ENCODE measurements around the gene LDHAL6B. TPM values are rescaled to one million over a fixed set of nuclear protein-coding genes. Genes with fewer than 3 reads are reported as not detected.

LDHAL6B gene
- total RNA-seq, 1 donor, result not detected

DNA sequence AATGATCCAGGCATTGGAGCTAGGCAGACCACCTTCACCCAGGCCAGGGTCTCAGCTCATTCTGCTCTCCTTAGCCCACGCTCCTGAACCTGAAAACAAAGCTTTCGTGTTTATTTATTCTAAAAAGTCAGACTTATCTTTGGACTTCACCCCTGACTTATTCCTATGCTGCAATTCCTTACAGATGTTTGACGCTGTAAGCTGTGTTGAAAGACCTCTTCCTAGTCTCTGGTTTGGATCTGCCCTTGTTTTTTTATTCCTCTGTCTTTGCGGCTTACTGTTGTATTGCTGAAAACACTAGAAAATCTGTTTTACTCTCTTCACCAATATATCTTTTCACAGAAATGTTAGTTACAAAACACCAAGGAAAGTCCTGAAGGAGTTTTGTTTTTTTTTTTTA, 40.5 kb upstream of the LDHAL6B start:
- no peak overlapping the region for H3K4me3 ChIP-seq (ENCODE audit: insufficient read depth, low read length)
- no peak overlapping the region for H3K4me2 ChIP-seq (ENCODE audit: insufficient read depth, low read length)
- TF ChIP-seq, protein P1, sequence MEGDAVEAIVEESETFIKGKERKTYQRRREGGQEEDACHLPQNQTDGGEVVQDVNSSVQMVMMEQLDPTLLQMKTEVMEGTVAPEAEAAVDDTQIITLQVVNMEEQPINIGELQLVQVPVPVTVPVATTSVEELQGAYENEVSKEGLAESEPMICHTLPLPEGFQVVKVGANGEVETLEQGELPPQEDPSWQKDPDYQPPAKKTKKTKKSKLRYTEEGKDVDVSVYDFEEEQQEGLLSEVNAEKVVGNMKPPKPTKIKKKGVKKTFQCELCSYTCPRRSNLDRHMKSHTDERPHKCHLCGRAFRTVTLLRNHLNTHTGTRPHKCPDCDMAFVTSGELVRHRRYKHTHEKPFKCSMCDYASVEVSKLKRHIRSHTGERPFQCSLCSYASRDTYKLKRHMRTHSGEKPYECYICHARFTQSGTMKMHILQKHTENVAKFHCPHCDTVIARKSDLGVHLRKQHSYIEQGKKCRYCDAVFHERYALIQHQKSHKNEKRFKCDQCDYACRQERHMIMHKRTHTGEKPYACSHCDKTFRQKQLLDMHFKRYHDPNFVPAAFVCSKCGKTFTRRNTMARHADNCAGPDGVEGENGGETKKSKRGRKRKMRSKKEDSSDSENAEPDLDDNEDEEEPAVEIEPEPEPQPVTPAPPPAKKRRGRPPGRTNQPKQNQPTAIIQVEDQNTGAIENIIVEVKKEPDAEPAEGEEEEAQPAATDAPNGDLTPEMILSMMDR (IDR thresholded peaks at IDR 0.05; ENCODE audit: extremely low read depth, low read depth, low read length), result no peak
- no peaks in the 10 kb centered on the region for H3K79me2 ChIP-seq (ENCODE audit: insufficient read depth, low read length)
- H2AFZ ChIP-seq (ENCODE audit: low read length), result no peak overlapping the region
- DNase-seq (ENCODE audit: insufficient read length, low spot score, missing footprints), result no peak
- H3K27ac ChIP-seq (ENCODE audit: low read depth, low read length), result peak overlapping the region; percentile 14
- H3K27me3 ChIP-seq (ENCODE audit: insufficient read depth, low read length), result no peaks in the 10 kb centered on the region
- H3K36me3 ChIP-seq (ENCODE audit: insufficient read depth, low read length), result peaks cover 56% of the 10 kb centered on the region
- H3K4me1 ChIP-seq (ENCODE audit: insufficient read depth, low read length), result peaks cover 38% of the 10 kb centered on the region
- H3K9me3 ChIP-seq (ENCODE audit: low read depth, low read length), result no peaks in the 10 kb centered on the region
- H4K20me1 ChIP-seq (ENCODE audit: insufficient read depth, low read length), result no peaks in the 10 kb centered on the region

DNA sequence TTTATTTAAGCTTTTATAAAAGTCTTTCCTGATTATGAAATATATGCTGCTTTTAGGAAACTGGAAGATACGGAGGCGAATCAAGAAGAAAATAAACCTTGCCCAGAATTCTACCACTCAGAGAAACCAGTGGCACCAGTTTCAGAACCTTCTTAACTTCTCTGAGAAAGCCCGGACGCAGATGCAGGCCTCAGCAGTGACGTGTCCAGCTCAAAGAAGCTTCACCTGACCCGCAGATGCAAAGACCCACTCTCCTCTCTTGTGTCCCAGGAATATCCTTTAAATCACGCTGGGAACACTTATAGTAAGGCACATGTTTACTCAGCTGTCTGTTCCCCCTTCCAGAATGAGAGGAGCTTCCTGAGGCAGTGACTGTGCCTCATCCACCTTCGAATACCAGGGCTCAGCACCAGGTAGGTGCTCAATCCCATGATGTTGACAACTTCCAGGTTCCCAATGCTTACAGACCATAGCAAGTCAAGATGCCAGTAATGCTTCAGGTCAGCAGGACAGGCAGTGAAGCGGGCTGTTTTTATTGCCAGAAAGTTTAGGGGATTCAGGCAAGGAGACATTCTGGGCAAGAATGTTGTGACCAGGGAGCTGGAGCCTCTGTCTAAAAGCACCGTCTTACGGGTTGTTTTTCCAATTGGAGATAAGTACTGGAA, 39.9 kb upstream of the LDHAL6B start:
- DNase-seq (ENCODE audit: insufficient read length, low spot score, missing footprints), result no peak
- peaks cover 38% of the 10 kb centered on the region for H3K4me1 ChIP-seq (ENCODE audit: insufficient read depth, low read length)
- H3K36me3 ChIP-seq (ENCODE audit: insufficient read depth, low read length), result peaks cover 56% of the 10 kb centered on the region
- no peak overlapping the region for H3K4me3 ChIP-seq (ENCODE audit: insufficient read depth, low read length)
- TF ChIP-seq, protein P1 (IDR thresholded peaks at IDR 0.05; ENCODE audit: extremely low read depth, low read depth, low read length), result no peak
- no peak overlapping the region for H3K27ac ChIP-seq (ENCODE audit: low read depth, low read length)
- H3K79me2 ChIP-seq (ENCODE audit: insufficient read depth, low read length), result no peaks in the 10 kb centered on the region
- no peaks in the 10 kb centered on the region for H4K20me1 ChIP-seq (ENCODE audit: insufficient read depth, low read length)
- no peaks in the 10 kb centered on the region for H3K27me3 ChIP-seq (ENCODE audit: insufficient read depth, low read length)
- H3K4me2 ChIP-seq (ENCODE audit: insufficient read depth, low read length), result no peak overlapping the region
- H2AFZ ChIP-seq (ENCODE audit: low read length), result no peak overlapping the region
- H3K9me3 ChIP-seq (ENCODE audit: low read depth, low read length), result no peaks in the 10 kb centered on the region

DNA sequence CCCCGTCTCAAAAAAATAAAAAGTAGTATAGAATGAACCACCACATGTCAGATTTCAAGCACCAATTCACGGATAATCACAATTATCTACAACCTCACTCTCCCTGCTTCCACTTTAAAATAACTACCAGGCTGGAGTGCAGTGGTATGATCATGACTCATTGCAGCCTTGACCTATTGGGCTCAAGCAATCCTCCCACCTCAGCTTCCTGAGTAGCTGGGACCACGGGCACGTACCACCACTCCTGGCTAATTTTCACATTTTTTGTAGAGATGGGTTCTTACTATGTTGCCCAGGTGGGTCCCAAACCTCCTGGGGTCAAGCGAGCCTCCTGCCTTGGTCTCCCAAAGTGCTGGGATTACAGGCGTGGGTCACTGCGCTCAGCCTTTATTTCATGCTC, 38.1 kb upstream of the LDHAL6B start:
- H4K20me1 ChIP-seq (ENCODE audit: insufficient read depth, low read length), result no peaks in the 10 kb centered on the region
- no peaks in the 10 kb centered on the region for H3K9me3 ChIP-seq (ENCODE audit: low read depth, low read length)
- peaks cover 56% of the 10 kb centered on the region for H3K36me3 ChIP-seq (ENCODE audit: insufficient read depth, low read length)
- H3K4me2 ChIP-seq (ENCODE audit: insufficient read depth, low read length), result no peak overlapping the region
- no peak overlapping the region for H2AFZ ChIP-seq (ENCODE audit: low read length)
- TF ChIP-seq, protein P1 (IDR thresholded peaks at IDR 0.05; ENCODE audit: extremely low read depth, low read depth, low read length), result no peak
- no peaks in the 10 kb centered on the region for H3K27me3 ChIP-seq (ENCODE audit: insufficient read depth, low read length)
- H3K79me2 ChIP-seq (ENCODE audit: insufficient read depth, low read length), result no peaks in the 10 kb centered on the region
- H3K27ac ChIP-seq (ENCODE audit: low read depth, low read length), result peak overlapping the region; percentile 91
- DNase-seq (ENCODE audit: insufficient read length, low spot score, missing footprints), result no peak
- H3K4me1 ChIP-seq (ENCODE audit: insufficient read depth, low read length), result peaks cover 38% of the 10 kb centered on the region
- H3K4me3 ChIP-seq (ENCODE audit: insufficient read depth, low read length), result no peak overlapping the region

DNA sequence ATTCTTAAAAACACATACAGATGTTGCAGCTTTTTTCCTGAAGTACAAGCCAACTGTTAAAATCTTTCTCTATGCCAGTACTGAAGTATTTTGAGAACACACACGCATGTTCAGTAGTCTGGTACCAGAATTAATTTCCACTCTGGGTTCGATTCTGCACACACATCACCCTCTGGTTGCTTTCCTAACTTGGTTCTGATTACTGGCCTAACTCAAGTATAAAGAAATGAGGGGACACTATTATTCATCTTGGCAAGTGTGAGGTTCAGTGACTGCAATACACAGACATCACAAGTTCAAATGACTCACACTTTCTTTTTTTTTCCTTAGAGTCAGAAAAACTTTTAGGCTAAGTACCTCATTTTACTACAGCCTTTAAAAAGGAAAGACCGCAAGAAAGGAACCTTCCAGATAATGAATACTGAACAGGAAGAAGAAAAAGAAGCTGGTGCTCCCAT, 37.4 kb upstream of the LDHAL6B start:
- Histone ChIP-seq H4K20me1 (ENCODE audit: insufficient read depth, low read length) (no peaks in the 10 kb centered on the region), H3K4me2 (ENCODE audit: insufficient read depth, low read length) (peak overlapping the region; percentile 36), H3K27me3 (ENCODE audit: insufficient read depth, low read length) (no peaks in the 10 kb centered on the region), H3K4me1 (ENCODE audit: insufficient read depth, low read length) (peaks cover 39% of the 10 kb centered on the region), H3K4me3 (ENCODE audit: insufficient read depth, low read length) (no peak overlapping the region), H3K36me3 (ENCODE audit: insufficient read depth, low read length) (peaks cover 56% of the 10 kb centered on the region), H3K27ac (ENCODE audit: low read depth, low read length) (peak overlapping the region; percentile 91), H3K9me3 (ENCODE audit: low read depth, low read length) (no peaks in the 10 kb centered on the region), H3K79me2 (ENCODE audit: insufficient read depth, low read length) (no peaks in the 10 kb centered on the region), H2AFZ (ENCODE audit: low read length) (no peak overlapping the region)
- DNase-seq (ENCODE audit: insufficient read length, low spot score, missing footprints), result peak; percentile 80
- TF ChIP-seq, protein P1 (IDR thresholded peaks at IDR 0.05; ENCODE audit: extremely low read depth, low read depth, low read length), result no peak

Measured in osteoblast (primary cell).